Urothelium cell line (cell line): ENCODE results near the gene PKP1.
A peak's percentile ranks its signal among the peaks of the same experiment; 100 is the strongest.

Experiments used
- DNase-seq: peaks from one replicate; pipeline ENCODE4 v3.0.0; 2011; ENCODE audit warnings: low spot score, mixed read lengths
- FAIRE-seq: peaks from 2 replicates; lab custom pipeline; 2011; peaks lifted over from hg19 to GRCh38; lab: Jason Lieb, UNC

PKP1 gene

DNA sequence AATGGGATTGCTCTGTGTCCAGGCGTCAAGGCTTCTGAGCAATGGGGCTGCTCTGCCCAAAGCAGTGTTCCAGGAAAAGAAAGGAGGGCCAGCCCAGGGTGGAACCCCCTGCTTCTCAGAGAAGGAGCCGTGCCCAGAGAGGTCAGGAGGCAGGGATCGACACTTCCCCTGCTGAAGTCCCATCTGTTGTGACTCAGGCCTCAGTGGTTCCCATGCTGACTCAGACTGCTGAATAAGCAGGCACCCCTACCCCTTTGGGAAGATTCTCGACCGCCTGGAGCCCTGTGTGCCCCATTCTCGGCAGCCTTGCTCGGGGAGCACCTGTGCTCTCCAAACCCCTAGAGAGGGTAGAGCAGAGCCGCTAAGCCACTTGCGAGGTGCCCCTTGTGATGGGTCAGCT, 23.9 kb downstream of the PKP1 start:
- FAIRE-seq = no peak
- no peak for DNase-seq

DNA sequence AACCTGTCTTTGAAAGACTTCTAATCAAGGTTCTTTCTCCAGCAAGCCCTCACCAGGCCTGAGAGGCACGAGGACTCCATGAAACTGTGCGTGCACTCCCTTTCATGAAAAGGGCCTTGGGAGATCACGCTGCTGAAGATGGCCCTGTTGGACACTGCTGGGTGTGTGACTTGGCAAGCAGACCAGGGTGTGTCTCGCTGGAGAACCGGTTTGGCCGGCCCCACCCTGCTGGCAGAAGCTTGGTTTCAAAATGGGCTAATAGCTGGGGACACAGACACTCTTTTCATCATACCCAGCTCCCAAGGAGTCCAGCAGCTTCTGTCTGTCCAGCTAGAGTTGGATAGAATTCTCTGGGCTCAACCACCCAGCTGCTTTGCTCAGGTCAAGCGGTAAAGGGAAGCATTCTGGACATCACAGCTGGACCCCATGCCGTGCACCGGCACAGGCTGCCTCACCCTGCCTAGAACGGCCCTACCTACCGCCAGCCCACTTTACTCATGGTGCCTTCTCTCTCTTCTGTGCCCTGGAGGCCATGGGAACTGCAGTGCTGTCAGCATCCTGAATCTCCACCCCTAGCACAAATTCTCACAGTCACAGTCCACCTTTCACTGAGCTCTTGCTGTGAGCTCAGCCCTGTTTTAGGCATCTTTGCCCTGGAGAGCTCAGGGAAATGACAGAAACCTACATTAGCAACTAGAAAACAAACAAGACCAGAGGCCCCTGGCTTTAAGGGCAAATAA, 24.6 kb downstream of the PKP1 start:
- peak; percentile 50 for FAIRE-seq
- no peak for DNase-seq

DNA sequence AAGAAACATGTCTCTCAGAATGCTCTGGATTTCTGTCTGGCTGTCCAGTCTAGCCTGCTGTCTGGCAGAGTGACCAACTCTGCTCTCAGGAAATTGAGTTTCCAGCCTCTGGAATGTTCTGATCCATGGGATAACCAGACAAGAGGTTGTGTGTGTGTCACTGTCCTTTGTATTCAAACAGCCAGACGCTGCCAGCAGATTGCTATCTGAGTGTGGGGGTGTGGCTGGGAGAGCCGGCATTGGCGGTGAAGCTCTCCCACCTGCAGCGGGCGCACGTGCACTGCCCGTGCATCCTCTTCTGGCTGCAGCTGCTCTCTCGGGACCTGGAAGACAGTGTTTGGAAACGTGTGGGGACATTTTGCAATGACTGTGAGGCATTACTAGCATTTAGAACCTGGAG, 26.1 kb downstream of the PKP1 start:
- FAIRE-seq (no peak), DNase-seq (peak; percentile 77)

DNA sequence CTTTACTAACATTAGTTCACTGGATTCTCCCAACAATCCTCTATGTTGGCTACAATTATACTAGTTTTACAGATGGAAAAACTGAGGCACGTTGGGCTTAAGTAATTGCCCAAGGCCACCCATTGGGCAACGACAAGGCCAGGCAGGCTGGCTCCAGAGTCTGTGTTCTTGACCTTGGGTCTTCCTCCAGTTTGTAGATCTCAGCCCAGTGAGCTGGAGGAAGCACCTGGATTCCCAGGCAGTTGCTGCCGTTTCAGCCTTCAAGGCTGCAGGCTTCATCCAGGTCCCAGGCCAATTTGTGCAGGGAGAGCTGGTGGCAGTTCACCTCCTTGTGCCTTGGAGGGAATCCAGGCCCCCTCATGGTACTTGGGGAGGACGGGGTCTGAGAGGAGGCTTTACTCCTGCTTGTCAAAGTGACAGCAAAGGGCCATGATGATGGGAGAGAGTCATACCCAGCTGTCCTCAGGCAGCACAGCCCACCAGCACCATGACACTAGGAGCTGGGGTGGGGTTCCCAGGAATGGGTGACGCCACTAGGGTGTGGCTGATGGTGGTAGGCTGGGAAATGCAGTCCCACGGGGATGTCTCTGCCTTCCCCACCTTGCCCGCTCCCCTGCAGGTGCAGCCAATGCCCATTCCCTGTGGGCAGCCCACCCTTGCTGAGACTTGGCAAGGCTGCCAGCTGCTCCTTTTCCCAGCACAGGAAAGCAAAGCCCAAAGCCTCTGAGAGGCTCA, 27.1 kb downstream of the PKP1 start:
- FAIRE-seq (no peak), DNase-seq (no peak)

DNA sequence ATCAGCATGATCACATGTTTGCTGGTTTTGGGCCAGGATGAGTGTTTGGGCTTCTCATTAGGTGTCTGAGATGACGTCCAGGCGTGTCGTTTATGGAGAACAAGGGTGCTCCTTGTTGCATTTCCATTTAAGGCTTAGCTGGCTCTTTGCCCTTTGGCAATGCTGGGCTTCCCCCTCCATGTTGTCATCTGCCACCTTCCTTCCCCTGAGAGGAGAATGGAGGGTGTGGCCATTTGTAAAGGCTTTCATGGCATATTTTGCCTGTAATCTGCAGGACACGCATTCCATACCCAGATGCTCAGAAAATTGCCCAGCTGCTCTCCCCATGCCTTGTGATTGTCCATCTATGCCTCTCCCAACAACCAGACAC, 27.7 kb downstream of the PKP1 start:
- FAIRE-seq (peak; percentile 77), DNase-seq (peak; percentile 35)

DNA sequence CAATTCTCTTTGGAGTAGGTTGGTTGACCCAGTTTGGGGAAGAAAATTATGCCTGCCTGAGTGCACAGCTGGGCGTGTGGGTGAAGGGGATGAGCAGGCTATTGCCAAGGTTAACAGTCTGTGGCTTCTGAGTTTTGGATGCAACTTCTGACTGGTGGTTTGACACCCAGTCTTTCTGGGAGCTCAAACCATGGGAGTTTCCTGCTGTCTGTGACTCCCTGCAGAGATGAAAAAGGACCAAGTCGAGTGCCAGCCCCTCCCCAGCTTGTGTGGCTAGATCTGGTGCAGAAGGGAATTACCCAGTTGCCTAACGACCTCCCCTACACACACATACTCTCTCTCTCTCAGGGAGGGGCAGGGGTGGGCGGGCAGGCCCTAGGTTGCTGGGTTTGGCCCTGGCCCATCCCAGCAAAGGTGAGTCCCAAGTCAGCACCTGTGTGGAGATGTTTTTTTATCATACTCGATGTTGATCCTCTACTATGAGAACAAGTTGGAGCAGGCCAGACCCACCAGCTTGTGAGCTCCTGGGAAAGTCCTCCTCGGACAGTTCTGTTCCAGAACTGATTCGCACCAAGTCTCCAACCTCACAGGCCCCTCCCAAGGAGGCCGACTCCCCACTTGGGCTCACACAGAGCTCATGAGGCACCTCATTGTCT, 28.2 kb downstream of the PKP1 start:
- FAIRE-seq (no peak), DNase-seq (no peak)

DNA sequence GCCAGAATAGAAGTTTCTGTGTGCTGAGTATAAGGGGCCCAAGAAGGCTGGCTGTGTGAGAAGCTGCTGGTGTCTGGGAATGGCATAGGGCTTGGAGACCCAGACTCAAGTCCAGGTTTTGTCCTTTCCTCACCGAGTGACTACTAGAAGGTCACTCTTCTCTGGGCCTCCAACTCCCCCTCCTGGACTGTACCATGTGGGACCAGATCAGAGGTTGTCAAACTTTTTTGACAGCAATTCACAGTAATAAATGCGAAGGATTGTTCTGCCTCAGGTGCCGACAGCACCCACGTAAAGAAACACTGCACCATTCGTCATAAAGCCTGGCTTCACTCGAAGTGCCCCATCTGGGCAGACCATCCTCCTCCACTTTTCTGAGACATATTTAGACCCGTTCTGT, 29.0 kb downstream of the PKP1 start:
- FAIRE-seq = no peak
- no peak for DNase-seq

DNA sequence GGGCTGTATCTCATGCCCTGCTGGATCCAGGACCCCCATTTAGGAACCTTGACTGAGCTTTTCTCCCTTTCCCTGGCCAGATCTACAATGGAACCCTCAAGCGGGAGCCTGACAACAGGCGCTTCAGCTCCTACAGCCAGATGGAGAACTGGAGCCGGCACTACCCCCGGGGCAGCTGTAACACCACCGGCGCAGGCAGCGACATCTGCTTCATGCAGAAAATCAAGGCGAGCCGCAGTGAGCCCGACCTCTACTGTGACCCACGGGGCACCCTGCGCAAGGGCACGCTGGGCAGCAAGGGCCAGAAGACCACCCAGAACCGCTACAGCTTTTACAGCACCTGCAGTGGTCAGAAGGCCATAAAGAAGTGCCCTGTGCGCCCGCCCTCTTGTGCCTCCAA, 29.8 kb downstream of the PKP1 start:
- FAIRE-seq (no peak), DNase-seq (no peak)

DNA sequence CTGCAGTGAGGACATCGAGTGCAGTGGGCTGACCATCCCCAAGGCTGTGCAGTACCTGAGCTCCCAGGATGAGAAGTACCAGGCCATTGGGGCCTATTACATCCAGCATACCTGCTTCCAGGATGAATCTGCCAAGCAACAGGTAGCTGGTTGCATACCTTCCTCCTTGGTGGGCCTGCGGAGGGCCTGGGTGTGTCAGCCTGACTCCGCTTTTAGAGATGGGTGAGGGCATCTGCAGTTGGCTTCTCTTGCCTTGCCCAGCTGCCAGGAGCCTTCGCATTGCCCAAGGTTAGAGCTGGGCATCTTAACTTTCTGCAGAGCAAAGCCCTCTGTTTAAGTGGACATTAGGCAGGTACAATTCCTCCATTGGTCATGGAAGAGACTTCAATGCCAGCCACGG, 33.2 kb downstream of the PKP1 start:
- no peak for FAIRE-seq
- no peak for DNase-seq

DNA sequence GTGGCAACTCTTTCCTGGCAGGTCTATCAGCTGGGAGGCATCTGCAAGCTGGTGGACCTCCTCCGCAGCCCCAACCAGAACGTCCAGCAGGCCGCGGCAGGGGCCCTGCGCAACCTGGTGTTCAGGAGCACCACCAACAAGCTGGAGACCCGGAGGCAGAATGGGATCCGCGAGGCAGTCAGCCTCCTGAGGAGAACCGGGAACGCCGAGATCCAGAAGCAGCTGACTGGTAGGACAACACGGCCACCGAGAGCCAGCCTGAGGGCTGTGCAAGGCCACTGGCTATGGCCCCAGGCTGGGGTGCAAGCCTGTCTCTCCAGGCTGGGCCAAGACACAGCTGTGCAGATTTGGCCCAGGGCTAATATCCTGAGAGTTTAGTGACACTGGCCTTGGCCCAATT, 34.2 kb downstream of the PKP1 start:
- no peak for FAIRE-seq
- DNase-seq = no peak

DNA sequence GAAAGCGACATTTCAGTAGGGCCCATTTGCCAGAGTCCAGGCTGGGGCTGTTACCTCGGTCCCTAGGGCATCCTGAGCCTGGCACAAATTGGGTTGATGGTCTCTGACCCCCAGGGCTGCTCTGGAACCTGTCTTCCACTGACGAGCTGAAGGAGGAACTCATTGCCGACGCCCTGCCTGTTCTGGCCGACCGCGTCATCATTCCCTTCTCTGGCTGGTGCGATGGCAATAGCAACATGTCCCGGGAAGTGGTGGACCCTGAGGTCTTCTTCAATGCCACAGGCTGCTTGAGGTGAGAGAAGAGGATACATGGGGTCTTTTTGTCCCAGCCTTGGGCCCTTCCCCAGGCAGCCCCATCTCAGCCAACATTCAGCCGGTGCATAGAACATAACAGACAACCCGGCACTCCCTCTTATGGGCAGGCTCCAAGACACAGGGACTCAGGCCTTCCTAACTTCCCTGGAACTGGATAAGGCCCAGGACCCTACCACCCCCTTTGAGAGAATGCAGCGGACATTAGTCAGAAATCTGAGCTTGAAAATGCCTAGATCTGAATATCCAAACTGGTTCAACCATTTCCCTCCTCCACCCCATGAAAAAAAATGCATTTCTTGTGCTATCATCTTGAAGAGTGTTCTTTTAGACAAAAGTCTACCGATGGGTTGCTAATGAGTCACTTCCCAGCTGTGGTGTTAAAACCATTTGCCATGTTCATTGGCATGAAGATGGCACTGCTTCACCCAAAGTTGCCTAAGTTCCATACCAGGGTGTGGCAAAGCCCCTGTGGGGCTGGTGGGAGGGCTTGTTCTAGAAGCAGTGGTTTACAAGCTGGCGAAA, 35.4 kb downstream of the PKP1 start:
- no peak for DNase-seq
- FAIRE-seq = no peak

DNA sequence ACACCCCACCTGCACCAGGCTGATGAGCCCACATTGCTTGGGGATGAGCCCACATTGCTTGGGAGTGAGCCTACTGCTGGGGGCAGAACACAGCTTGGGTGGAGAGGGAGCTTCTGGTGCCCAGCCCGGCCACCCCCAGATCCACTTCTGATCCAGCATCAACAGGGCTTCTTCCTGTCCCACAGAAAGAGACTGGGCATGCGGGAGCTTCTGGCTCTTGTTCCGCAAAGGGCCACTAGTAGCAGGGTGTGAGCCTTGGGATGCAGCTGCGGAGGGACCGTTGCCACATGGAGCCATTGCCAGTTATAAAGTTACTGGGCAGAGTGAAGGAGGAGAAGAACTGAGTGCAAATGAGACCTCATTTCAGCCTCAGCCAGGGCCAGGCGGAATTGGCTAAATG, 36.3 kb downstream of the PKP1 start:
- DNase-seq = no peak
- FAIRE-seq = no peak

DNA sequence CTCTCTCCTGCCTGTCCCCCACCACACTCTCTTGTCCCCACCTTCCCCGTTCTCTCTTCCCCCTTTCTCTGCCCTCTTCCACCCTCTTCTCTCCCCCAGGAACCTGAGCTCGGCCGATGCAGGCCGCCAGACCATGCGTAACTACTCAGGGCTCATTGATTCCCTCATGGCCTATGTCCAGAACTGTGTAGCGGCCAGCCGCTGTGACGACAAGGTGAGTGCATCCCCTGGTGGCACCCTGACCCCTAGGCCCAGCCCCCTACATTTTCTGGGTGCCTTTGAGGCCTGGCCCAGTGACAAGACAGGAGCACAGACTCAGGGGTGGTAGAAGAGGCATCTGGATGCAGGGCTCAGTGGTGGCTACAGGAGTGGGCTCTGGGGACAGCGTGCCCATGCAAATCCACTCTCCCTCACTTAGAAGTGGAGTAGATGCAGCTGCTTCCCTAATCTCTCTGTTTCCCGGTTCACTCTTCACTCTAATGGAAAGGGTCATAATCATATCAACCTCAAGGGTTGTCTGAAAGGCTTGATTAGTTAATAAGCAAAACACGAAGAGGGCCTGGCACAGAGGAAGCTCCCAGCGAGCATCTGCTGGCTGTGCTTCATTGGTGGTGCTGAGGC, 37.0 kb downstream of the PKP1 start:
- peak; percentile 55 for FAIRE-seq
- no peak for DNase-seq

DNA sequence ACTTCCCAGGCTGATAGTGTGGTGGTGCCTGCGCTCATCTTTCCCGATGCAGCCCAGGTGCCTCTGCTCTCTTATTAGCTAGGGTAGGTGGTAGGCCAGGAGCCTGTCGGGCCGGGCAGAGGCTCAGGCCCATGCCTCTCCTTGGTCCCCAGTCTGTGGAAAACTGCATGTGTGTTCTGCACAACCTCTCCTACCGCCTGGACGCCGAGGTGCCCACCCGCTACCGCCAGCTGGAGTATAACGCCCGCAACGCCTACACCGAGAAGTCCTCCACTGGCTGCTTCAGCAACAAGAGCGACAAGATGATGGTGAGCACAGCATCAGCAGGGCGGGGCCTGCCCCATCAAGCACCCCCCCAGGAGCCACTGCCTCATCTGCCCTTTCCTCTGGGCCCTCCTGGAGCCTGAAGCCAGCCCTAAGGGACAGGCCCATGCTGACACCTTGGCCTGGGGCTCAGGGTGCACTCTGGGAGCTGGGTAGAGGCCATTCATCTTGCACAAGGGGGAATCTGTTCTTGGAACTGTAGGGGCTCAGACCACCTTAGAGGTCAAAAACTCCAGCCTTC, 38.6 kb downstream of the PKP1 start:
- DNase-seq (no peak), FAIRE-seq (no peak)

DNA sequence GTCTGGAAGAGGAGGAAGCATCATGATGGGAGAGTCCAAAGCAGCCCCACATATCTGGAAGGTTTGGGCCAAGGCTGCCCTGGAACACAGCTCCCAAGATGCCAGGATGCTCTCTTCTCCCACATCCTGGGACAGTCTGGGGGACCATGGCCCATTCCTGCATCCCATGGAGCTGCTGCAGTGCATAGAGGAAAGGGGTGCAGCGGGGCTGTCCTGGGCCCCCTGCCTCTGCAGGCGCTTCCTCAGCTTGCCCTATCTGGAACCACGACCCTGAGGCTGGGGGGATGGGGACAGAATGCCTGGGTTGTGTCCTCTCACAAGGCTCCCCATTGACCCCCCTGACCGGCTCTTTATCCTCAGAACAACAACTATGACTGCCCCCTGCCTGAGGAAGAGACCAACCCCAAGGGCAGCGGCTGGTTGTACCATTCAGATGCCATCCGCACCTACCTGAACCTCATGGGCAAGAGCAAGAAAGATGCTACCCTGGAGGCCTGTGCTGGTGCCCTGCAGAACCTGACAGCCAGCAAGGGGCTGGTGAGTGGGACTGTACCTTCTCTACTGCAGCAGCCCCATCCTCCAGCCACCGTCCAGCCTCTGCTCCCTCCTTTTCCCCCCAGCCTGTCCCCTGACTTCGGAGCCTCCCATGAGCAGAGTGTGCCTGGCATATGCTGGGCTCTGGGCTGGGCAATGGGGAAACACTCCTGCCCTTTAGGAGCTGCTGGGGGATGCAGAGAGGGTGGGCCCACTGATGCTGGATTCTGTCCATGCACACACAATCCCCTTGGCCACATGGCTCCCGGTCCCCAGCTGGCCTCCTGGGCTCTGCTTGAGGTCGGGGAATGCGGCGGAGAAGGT, 39.6 kb downstream of the PKP1 start:
- DNase-seq = no peak
- no peak for FAIRE-seq

DNA sequence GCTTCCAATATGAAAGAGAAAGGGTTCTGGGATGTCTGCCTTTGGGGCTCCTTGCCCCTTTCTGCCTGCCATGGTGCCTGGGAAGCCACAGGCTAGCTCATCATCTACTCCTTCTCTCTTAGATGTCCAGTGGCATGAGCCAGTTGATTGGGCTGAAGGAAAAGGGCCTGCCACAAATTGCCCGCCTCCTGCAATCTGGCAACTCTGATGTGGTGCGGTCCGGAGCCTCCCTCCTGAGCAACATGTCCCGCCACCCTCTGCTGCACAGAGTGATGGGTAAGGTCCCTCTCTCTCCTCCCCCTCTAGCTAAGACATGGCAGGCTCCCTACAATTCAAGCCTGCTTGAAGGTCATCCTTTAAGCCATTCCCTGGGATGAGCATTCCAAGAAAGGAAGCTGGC, 41.0 kb downstream of the PKP1 start:
- DNase-seq (no peak), FAIRE-seq (no peak)

DNA sequence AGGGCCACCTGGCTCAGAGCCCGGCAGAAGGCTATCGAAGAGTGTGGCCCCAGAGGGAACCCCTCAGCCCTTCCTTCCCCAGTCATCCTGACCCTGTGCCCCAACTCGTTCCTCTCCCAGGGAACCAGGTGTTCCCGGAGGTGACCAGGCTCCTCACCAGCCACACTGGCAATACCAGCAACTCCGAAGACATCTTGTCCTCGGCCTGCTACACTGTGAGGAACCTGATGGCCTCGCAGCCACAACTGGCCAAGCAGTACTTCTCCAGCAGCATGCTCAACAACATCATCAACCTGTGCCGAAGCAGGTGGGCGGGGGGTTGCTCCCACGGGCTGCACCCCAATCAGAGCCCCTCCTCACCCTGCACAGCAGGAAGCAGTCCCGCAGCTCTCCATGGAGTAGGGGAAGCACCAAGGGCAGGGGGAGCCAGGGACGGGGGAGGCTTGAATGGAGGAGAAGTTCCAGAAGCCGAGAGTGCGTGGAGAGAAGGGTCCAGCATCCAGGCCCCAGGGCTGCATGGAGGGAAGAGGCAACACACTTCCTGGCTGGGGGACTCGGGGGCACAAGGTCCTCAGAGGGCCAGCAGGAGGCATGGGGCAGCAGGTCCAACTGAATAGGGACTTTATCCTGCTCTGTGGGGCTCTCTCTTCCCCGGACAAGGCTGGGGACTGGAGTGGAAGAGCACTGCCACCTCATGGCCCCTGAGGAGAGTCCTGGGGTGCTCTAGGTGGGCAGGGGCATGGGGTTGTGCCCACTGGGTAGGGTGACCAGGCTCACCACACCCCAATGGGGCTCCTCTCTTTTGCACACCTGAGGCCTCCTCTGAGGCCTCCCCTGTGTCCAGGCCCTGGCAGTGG, 41.7 kb downstream of the PKP1 start:
- DNase-seq = no peak
- no peak for FAIRE-seq

DNA sequence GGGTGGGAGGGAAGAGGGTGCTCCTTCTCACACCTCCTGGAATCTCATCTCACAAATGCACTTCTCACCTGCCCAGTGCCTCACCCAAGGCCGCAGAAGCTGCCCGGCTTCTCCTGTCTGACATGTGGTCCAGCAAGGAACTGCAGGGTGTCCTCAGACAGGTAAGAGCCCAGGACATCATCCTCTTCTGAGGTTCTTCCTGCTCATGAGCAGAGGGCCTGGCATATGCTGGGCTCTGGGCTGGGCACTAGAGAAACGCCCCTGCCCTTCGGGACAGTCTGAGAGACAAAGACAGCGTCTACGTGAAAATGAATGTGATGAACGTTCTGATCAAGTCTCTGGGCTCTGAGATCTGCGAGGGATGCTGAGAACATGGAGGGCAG, 42.4 kb downstream of the PKP1 start:
- DNase-seq (no peak), FAIRE-seq (no peak)

DNA sequence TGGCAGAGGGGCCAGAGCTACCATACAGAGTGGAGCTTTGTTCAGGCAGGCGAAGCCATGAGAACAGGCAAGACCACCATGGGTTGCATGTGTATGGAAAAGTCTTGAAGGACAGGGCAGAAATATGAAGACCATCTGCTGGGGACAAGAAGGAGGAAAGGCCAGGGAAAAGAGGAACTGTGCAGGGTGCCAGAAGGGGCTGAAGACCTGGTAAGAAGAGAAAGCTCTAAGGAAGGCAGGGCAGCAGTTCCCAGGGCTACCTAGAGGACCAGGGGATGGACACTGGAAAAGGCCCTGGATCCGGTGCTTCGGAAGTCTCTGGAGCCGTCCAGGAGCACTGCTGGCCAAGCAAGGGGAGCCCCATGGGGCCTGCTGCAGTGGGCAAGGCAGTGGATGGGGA, 43.4 kb downstream of the PKP1 start:
- FAIRE-seq (no peak), DNase-seq (no peak)
